GM20000 (cell line): ENCODE data around the gene HIVEP1.

ENCODE experiments used
- DNase-seq: peaks from one replicate; pipeline ENCODE4 v3.0.0; 2012; ENCODE audit warnings: low spot score
- CTCF ChIP-seq: IDR thresholded peaks from 2 replicates; pipeline ENCODE4 v1.5.1; 2012; ENCODE audit warnings: mild to moderate bottlenecking, control low read depth; ENCODE audit errors: extremely low read depth, missing control alignments

HIVEP1 gene

GRCh38 chr6:12088531-12088930 is 76.4 kb downstream of the HIVEP1 start:
- no peak for TF ChIP-seq CTCF
- no peak for DNase-seq

GRCh38 chr6:12090714-12091113 is 78.6 kb downstream of the HIVEP1 start:
- no peak for DNase-seq
- no peak for TF ChIP-seq CTCF

GRCh38 chr6:12092762-12093161 is 80.7 kb downstream of the HIVEP1 start:
- no peak for TF ChIP-seq CTCF
- no peak for DNase-seq

- no peak for TF ChIP-seq CTCF
- no peak for DNase-seq
These were observed 82.6 kb downstream of the HIVEP1 start for GRCh38 chr6:12094689-12095088.

- no peak for TF ChIP-seq CTCF
These were observed 84.2 kb downstream of the HIVEP1 start for GRCh38 chr6:12096342-12096741.

GRCh38 chr6:12097791-12098190 is 85.7 kb downstream of the HIVEP1 start:
- DNase-seq, result no peak
- no peak for TF ChIP-seq CTCF

More at GRCh38 chr6:12096342-12096741, 84.2 kb downstream of the HIVEP1 start:
- no peak for DNase-seq

- TF ChIP-seq CTCF, result no peak
These were observed 87.7 kb downstream of the HIVEP1 start for GRCh38 chr6:12099623-12100338.

More at GRCh38 chr6:12099623-12100338, 87.7 kb downstream of the HIVEP1 start:
- DNase-seq, result no peak
